Trophoblast cell (in vitro differentiated cells and primary cell): Measurements from ENCODE around the gene SDS.

ENCODE experiments used
- DNase-seq, 2 donors: peaks; one replicate each; pipeline ENCODE4 v3.0.0-alpha.2; 2016
- H2AFZ ChIP-seq: 2 replicates; pipeline ENCODE4 v1.6.1; 2013; ENCODE audit warnings: low read length, moderate library complexity, mild to moderate bottlenecking; ENCODE audit not compliant: insufficient read depth, poor library complexity
- H2AK5ac ChIP-seq: 2 replicates; pipeline ENCODE4 v1.6.1; 2013; ENCODE audit warnings: mild to moderate bottlenecking, low read length
- H2BK120ac ChIP-seq: 2 replicates; pipeline ENCODE4 v1.6.1; 2013; ENCODE audit warnings: low read length, mild to moderate bottlenecking, moderate library complexity; ENCODE audit not compliant: insufficient read depth, poor library complexity
- H2BK12ac ChIP-seq: 2 replicates; pipeline ENCODE4 v1.6.1; 2013; ENCODE audit warnings: mild to moderate bottlenecking, low read length, moderate library complexity
- H2BK5ac ChIP-seq: 2 replicates; pipeline ENCODE4 v1.6.1; 2013; ENCODE audit warnings: low read length, low read depth, moderate library complexity, mild to moderate bottlenecking; ENCODE audit not compliant: poor library complexity
- H3K14ac ChIP-seq: 2 replicates; pipeline ENCODE4 v1.6.1; 2013; ENCODE audit warnings: mild to moderate bottlenecking, low read length
- H3K18ac ChIP-seq: 2 replicates; pipeline ENCODE4 v1.6.1; 2013; ENCODE audit warnings: mild to moderate bottlenecking, low read length
- H3K23ac ChIP-seq: 2 replicates; pipeline ENCODE4 v1.6.1; 2013; ENCODE audit warnings: low read length
- H3K27ac ChIP-seq: 2 replicates; pipeline ENCODE4 v1.5.1; 2013; ENCODE audit warnings: low read depth, mild to moderate bottlenecking, inconsistent platforms, low read length, moderate library complexity
- H3K27me3 ChIP-seq: 2 replicates; pipeline ENCODE4 v1.6.1; 2013; ENCODE audit warnings: inconsistent platforms, mild to moderate bottlenecking, low read length, moderate library complexity; ENCODE audit not compliant: insufficient read depth
- H3K36me3 ChIP-seq, 2 experiments: 1 replicate in 1 of 2; 2 replicates in 1 of 2; pipeline ENCODE4 v1.6.1; 2013; ENCODE audit warnings: low read length in 2 of 2, mild to moderate bottlenecking in 2 of 2, moderate library complexity in 1 of 2; ENCODE audit not compliant: insufficient read depth in 2 of 2, control insufficient read depth in 1 of 2
- H3K4ac ChIP-seq: 2 replicates; pipeline ENCODE4 v1.6.1; 2013; ENCODE audit warnings: low read depth, mild to moderate bottlenecking, low read length, moderate library complexity
- H3K4me1 ChIP-seq, 2 experiments: 1 replicate in 1 of 2; 2 replicates in 1 of 2; pipeline ENCODE4 v1.6.1; 2013; ENCODE audit warnings: low read length in 2 of 2, mild to moderate bottlenecking in 2 of 2, moderate library complexity in 1 of 2; ENCODE audit not compliant: insufficient read depth in 2 of 2, control insufficient read depth in 1 of 2
- H3K4me2 ChIP-seq: 2 replicates; pipeline ENCODE4 v1.6.1; 2013; ENCODE audit warnings: inconsistent platforms, mild to moderate bottlenecking, low read length, moderate library complexity
- H3K4me3 ChIP-seq: 2 replicates; pipeline ENCODE4 v1.5.1; 2013; ENCODE audit warnings: mild to moderate bottlenecking, low read depth, low read length, inconsistent platforms
- H3K79me1 ChIP-seq: one replicate; pipeline ENCODE4 v1.6.1; 2013; ENCODE audit warnings: low read length
- H3K79me2 ChIP-seq: 2 replicates; pipeline ENCODE4 v1.6.1; 2013; ENCODE audit warnings: low read length, mild to moderate bottlenecking; ENCODE audit not compliant: control insufficient read depth, insufficient read depth, poor library complexity
- H3K9ac ChIP-seq: 2 replicates; pipeline ENCODE4 v1.6.1; 2013; ENCODE audit warnings: mild to moderate bottlenecking, low read length
- H3K9me3 ChIP-seq: 2 replicates; pipeline ENCODE4 v1.6.1; 2013; ENCODE audit warnings: low read depth, mild to moderate bottlenecking, control low read depth, inconsistent platforms, low read length; ENCODE audit not compliant: insufficient read depth
- H4K12ac ChIP-seq: 2 replicates; pipeline ENCODE4 v1.6.1; 2013; ENCODE audit warnings: low read depth, mild to moderate bottlenecking, low read length, moderate library complexity
- H4K8ac ChIP-seq: 2 replicates; pipeline ENCODE4 v1.6.1; 2013; ENCODE audit warnings: low read depth, mild to moderate bottlenecking, low read length, moderate library complexity
- H4K91ac ChIP-seq: one replicate; pipeline ENCODE4 v1.6.1; 2013; ENCODE audit warnings: low read depth, mild to moderate bottlenecking, low read length, moderate library complexity
- WGBS: extraction: QIAGEN DNeasy Blood & Tissue Kit; methylation state at CpG from one replicate; pipeline ENCODE4 v1.1.7; 2013; ENCODE audit warnings: missing lambda C conversion rate; ENCODE audit not compliant: insufficient read length, insufficient coverage; ENCODE audit errors: extremely low coverage; 5-methylcytosine and 5-hydroxymethylcytosine counted together

The SDS gene

GRCh38 chr12:113449299-113449698, 45.6 kb upstream of the SDS start:
- no peak overlapping the region for H2BK120ac ChIP-seq
- H3K14ac ChIP-seq = no peak overlapping the region
- H3K27me3 ChIP-seq = no peaks in the 10 kb centered on the region
- H3K36me3 ChIP-seq = no peaks in the 10 kb centered on the region
- H2AFZ ChIP-seq = no peak overlapping the region
- H3K4me1 ChIP-seq = no peaks in the 10 kb centered on the region
- no peaks in the 10 kb centered on the region for H3K79me1 ChIP-seq
- no peak overlapping the region for H4K12ac ChIP-seq
- H3K4ac ChIP-seq = no peak overlapping the region
- H3K18ac ChIP-seq = no peak overlapping the region
- H4K8ac ChIP-seq = no peak overlapping the region
- DNase-seq = no peak
- H2AK5ac ChIP-seq = no peak overlapping the region
- H3K4me2 ChIP-seq = no peak overlapping the region
- H3K79me2 ChIP-seq = no peaks in the 10 kb centered on the region
- no peaks in the 10 kb centered on the region for H3K9me3 ChIP-seq
- no peak overlapping the region for H3K23ac ChIP-seq
- WGBS = no CpG with 5 or more reads among the region's 2 CpGs
- H3K4me3 ChIP-seq = no peak overlapping the region
- no peak overlapping the region for H2BK5ac ChIP-seq
- H3K27ac ChIP-seq = no peak overlapping the region
- no peak overlapping the region for H2BK12ac ChIP-seq
- no peak overlapping the region for H3K9ac ChIP-seq
- H4K91ac ChIP-seq = no peak overlapping the region

- Histone ChIP-seq H3K23ac (no peak overlapping the region), H4K91ac (no peak overlapping the region), H3K27ac (no peak overlapping the region), H2AK5ac (no peak overlapping the region), H3K4ac (no peak overlapping the region), H3K9ac (no peak overlapping the region), H4K12ac (no peak overlapping the region), H3K14ac (no peak overlapping the region), H3K4me1 (no peaks in the 10 kb centered on the region), H3K79me1 (no peaks in the 10 kb centered on the region), H2BK12ac (no peak overlapping the region), H3K4me2 (no peak overlapping the region), H2BK5ac (no peak overlapping the region), H3K27me3 (no peaks in the 10 kb centered on the region), H4K8ac (no peak overlapping the region), H3K18ac (no peak overlapping the region), H3K36me3 (no peaks in the 10 kb centered on the region), H2BK120ac (no peak overlapping the region), H3K9me3 (no peaks in the 10 kb centered on the region), H3K4me3 (no peak overlapping the region), H2AFZ (no peak overlapping the region), H3K79me2 (no peaks in the 10 kb centered on the region)
- no CpG with 5 or more reads among the region's 7 CpGs for WGBS
- DNase-seq = no peak
Observed at GRCh38 chr12:113448873-113449272, 45.2 kb upstream of the SDS start.

DNA sequence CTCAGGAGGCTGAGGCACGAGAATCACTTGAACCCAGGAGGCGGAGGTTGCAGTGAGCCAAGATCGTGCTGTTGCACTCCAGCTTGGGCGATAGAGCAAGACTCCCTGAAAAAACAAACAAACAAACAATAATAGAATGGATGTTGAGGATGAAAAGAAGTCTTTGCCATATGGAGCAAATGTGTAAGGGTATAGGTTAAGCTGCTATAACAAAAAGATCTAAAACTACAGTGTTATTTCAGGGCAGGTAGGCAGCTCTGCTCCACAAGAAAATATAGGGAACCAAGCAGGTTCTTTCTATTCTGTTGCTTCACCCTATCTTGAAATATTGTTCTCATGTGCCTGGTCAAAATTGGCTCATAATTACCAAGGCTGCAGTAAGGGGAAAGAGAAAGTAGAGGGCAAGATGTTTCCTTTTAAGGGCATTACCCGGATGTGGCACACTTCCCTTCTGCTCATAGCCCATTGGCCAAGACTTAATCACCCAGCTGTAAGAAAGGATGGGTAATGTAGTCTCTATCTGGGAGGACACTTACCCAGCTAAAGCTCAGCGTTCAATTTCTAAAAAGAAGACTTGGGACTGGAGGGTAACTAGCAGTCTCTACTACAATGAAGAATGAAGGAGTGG, 42.0 kb upstream of the SDS start:
- DNase-seq = no peak
- no peak overlapping the region for H3K4me3 ChIP-seq
- H3K14ac ChIP-seq = no peak overlapping the region
- no peak overlapping the region for H3K4me2 ChIP-seq
- H3K23ac ChIP-seq = no peak overlapping the region
- H4K91ac ChIP-seq = no peak overlapping the region
- H3K9ac ChIP-seq = no peak overlapping the region
- WGBS = no CpG with 5 or more reads among the region's 6 CpGs
- no peaks in the 10 kb centered on the region for H3K79me2 ChIP-seq
- no peak overlapping the region for H2AK5ac ChIP-seq
- no peak overlapping the region for H2AFZ ChIP-seq
- no peak overlapping the region for H2BK12ac ChIP-seq
- H3K27ac ChIP-seq = no peak overlapping the region
- H3K79me1 ChIP-seq = no peaks in the 10 kb centered on the region
- H3K18ac ChIP-seq = no peak overlapping the region
- H3K4me1 ChIP-seq = no peaks in the 10 kb centered on the region
- H2BK120ac ChIP-seq = no peak overlapping the region
- no peaks in the 10 kb centered on the region for H3K9me3 ChIP-seq
- H2BK5ac ChIP-seq = no peak overlapping the region
- no peaks in the 10 kb centered on the region for H3K36me3 ChIP-seq
- no peaks in the 10 kb centered on the region for H3K27me3 ChIP-seq
- H4K8ac ChIP-seq = no peak overlapping the region
- no peak overlapping the region for H4K12ac ChIP-seq
- H3K4ac ChIP-seq = no peak overlapping the region

DNA sequence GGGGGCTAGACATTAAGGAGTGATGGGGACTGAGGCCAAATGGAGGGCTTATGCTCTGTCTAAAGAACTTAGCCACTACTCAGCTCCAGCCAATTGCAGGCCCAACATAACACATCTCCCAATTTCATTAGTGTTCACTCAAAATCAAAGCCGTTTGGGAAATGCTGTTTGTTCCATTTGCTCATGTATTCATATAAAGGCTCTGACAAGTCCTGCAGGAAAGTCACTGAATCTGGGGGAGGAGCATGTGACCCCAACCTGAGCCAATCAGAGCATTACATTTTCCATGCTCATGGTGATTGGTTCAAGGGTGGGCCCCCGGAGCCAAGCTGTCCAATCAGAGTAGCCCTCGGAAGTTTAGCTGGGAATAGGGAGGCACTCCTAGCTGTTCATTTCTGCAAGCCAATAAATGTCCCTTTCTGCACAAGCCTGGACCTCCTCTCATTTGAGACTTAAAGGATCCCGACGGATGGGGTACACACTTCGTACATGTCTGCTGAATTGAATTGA, 39.4 kb upstream of the SDS start:
- Histone ChIP-seq H3K4me3 (no peak overlapping the region), H4K91ac (no peak overlapping the region), H2BK12ac (no peak overlapping the region), H3K4ac (no peak overlapping the region), H4K12ac (no peak overlapping the region), H2BK120ac (no peak overlapping the region), H2AK5ac (no peak overlapping the region), H3K36me3 (no peaks in the 10 kb centered on the region), H3K9ac (no peak overlapping the region), H3K79me2 (no peaks in the 10 kb centered on the region), H3K9me3 (no peaks in the 10 kb centered on the region), H3K4me1 (no peaks in the 10 kb centered on the region), H3K79me1 (no peaks in the 10 kb centered on the region), H2AFZ (no peak overlapping the region), H3K4me2 (no peak overlapping the region), H4K8ac (no peak overlapping the region), H3K27me3 (no peaks in the 10 kb centered on the region), H3K27ac (no peak overlapping the region), H3K14ac (no peak overlapping the region), H2BK5ac (no peak overlapping the region), H3K18ac (no peak overlapping the region), H3K23ac (no peak overlapping the region)
- WGBS = no CpG with 5 or more reads among the region's 6 CpGs
- DNase-seq = no peak
